ENCODE measurements around the gene PALD1. TPM values are rescaled to one million over a fixed set of nuclear protein-coding genes. Genes with fewer than 3 reads are reported as not detected.

Gene PALD1
- polyA plus RNA-seq, 2 of the 4 experiments (the other 2 are of a cell fraction), result 3.6 to 5.5 TPM

DNA sequence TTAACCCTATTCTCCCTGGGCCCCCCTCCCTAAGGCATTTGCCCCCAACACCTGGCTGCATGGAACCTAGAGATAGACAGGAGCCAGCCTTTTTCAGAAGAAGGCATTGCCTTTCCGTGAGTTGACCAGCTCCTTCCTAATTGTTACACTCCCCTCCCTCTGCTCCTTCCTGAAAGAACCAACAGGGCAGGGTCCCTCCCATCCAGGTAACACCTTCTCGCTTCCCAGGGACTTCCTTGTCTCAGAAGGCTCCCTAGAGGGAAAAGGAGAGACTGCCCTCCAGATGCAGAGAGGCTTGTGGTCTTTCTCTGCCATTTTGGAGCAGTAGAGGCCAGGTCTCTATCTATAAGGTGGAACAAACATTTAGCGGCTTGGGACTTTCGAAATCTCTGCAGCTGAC, 31.9 kb downstream of the PALD1 start:
- DNase-seq (ENCODE audit: low read depth in 1 of 2, low spot score in 1 of 2) (no peak), FAIRE-seq (no peak), ATAC-seq (no peak)
- TF ChIP-seq ZSCAN20 (CRISPR knock-in tag; IDR thresholded peaks at IDR 0.05) (no peak), NR3C1 (IDR thresholded peaks at IDR 0.05) (no peak)
- Histone ChIP-seq H3K27ac (no peak overlapping the region), H3K4me2 (no peak overlapping the region), H3K9me3 (no peaks in the 10 kb centered on the region), H3K4me3 (no peak overlapping the region), H3K4me1 (no peaks in the 10 kb centered on the region)
- ChIA-PET CTCF (interaction anchor here (0.6 to 2.4 kb wide), 2 partner anchors 39 to 246 kb away, joined by 3 to 6 read pairs; no protein-coding TSS in a partner anchor), POLR2A (no interaction called here)
- WGBS (ENCODE audit: missing lambda C conversion rate), result 91% methylated on average over 4 of the region's 4 CpGs

GRCh38 chr10:70510904-70511303, 32.3 kb downstream of the PALD1 start:
- FAIRE-seq, result no peak
- no peak overlapping the region for H3K27ac ChIP-seq
- H3K4me1 ChIP-seq, result no peaks in the 10 kb centered on the region
- H3K4me3 ChIP-seq, result no peak overlapping the region
- no peak for DNase-seq (ENCODE audit: low read depth in 1 of 2, low spot score in 1 of 2)
- ChIA-PET CTCF (interaction anchor here (0.6 to 2.4 kb wide), 3 partner anchors 30 to 246 kb away, joined by 3 to 6 read pairs (median 3); no protein-coding TSS in a partner anchor), POLR2A (no interaction called here)
- WGBS (ENCODE audit: missing lambda C conversion rate), result 84% methylated on average over 6 of the region's 6 CpGs
- ATAC-seq, result no peak
- no peaks in the 10 kb centered on the region for H3K9me3 ChIP-seq
- H3K4me2 ChIP-seq, result no peak overlapping the region
- TF ChIP-seq TP53 (CRISPR knock-in tag; IDR thresholded peaks at IDR 0.05), result no peak
- TF ChIP-seq FOXS1 (CRISPR knock-in tag; IDR thresholded peaks at IDR 0.05), result no peak
- no peak for TF ChIP-seq CBX8 (IDR thresholded peaks at IDR 0.05)
- TF ChIP-seq, protein P1, sequence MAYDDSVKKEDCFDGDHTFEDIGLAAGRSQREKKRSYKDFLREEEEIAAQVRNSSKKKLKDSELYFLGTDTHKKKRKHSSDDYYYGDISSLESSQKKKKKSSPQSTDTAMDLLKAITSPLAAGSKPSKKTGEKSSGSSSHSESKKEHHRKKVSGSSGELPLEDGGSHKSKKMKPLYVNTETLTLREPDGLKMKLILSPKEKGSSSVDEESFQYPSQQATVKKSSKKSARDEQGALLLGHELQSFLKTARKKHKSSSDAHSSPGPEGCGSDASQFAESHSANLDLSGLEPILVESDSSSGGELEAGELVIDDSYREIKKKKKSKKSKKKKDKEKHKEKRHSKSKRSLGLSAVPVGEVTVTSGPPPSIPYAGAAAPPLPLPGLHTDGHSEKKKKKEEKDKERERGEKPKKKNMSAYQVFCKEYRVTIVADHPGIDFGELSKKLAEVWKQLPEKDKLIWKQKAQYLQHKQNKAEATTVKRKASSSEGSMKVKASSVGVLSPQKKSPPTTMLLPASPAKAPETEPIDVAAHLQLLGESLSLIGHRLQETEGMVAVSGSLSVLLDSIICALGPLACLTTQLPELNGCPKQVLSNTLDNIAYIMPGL (CRISPR knock-in tag; IDR thresholded peaks at IDR 0.05; ENCODE audit: borderline replicate concordance), result no peak
- TF ChIP-seq, protein P2, sequence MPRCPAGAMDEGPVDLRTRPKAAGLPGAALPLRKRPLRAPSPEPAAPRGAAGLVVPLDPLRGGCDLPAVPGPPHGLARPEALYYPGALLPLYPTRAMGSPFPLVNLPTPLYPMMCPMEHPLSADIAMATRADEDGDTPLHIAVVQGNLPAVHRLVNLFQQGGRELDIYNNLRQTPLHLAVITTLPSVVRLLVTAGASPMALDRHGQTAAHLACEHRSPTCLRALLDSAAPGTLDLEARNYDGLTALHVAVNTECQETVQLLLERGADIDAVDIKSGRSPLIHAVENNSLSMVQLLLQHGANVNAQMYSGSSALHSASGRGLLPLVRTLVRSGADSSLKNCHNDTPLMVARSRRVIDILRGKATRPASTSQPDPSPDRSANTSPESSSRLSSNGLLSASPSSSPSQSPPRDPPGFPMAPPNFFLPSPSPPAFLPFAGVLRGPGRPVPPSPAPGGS (IDR thresholded peaks at IDR 0.05), result no peak
- no peak for TF ChIP-seq EHMT2 (IDR thresholded peaks at IDR 0.05; ENCODE audit: low read depth)
- TF ChIP-seq ZFP36 (IDR thresholded peaks at IDR 0.05; ENCODE audit: borderline replicate concordance, partially characterized antibody), result no peak
- TF ChIP-seq HOXB13 (CRISPR knock-in tag; IDR thresholded peaks at IDR 0.05; ENCODE audit: low read depth), result no peak
- no peak for TF ChIP-seq MAZ (IDR thresholded peaks at IDR 0.05; ENCODE audit: borderline replicate concordance, low read depth, low read length)
- no peak for TF ChIP-seq HOXB5 (CRISPR knock-in tag; IDR thresholded peaks at IDR 0.05)
- TF ChIP-seq POLR2AphosphoS2 (conservative IDR thresholded peaks at IDR 0.05; ENCODE audit: low read length), result no peak
- TF ChIP-seq BHLHE40 (IDR thresholded peaks at IDR 0.05; ENCODE audit: low read depth, low read length), result no peak
- no peak for TF ChIP-seq ZNF302 (CRISPR knock-in tag; IDR thresholded peaks at IDR 0.05)
- no peak for TF ChIP-seq ESRRA (IDR thresholded peaks at IDR 0.05; ENCODE audit: borderline replicate concordance, low read length)
- TF ChIP-seq HDAC2 (IDR thresholded peaks at IDR 0.05), result no peak
- no peak for TF ChIP-seq PHF8 (IDR thresholded peaks at IDR 0.05; ENCODE audit: borderline replicate concordance, low read depth)
- no peak for TF ChIP-seq CEBPB (IDR thresholded peaks at IDR 0.05)
- no peak for TF ChIP-seq EHF (CRISPR knock-in tag; IDR thresholded peaks at IDR 0.05)
- no peak for TF ChIP-seq RNF2 (IDR thresholded peaks at IDR 0.05; ENCODE audit: borderline replicate concordance, low read depth)
- no peak for TF ChIP-seq HOXA7 (CRISPR knock-in tag; IDR thresholded peaks at IDR 0.05)

DNA sequence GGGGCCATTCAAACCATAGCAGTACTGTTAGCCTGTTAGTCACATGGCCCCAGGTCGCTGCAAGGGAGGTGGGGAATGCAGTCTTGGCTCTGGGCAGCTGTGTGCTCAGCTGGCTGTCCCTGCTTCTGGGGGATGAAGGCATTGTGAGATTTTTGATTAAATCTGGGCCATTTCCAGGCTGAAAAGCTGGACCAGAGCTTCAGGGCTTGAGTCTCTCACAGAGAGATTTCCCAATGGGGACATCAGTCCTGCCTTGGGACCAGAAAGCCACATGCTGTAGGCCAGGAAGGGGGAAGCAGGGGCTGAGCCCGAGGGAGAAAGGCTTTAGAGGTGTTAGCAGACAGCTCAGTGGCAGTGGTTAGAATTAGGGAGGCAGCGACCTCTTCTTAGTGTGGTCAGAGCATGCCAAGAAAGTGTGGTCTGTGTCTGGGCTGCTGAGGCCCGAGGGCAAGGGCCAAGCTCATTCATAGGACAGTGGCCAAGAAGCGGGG, 33.6 kb downstream of the PALD1 start:
- no peak for ATAC-seq

More for the DNA sequence above, 33.6 kb downstream of the PALD1 start:
- CTCF ChIA-PET, result interaction anchor here (1.2 to 1.4 kb wide), 2 partner anchors 29 to 38 kb away, joined by 3 read pairs; no protein-coding TSS in a partner anchor
- Histone ChIP-seq H3K4me3 (no peak overlapping the region), H3K4me1 (no peaks in the 10 kb centered on the region), H3K4me2 (no peak overlapping the region), H3K9me3 (no peaks in the 10 kb centered on the region), H3K27ac (no peak overlapping the region)
- 85% methylated on average over 5 of the region's 5 CpGs for WGBS (ENCODE audit: missing lambda C conversion rate)
- TF ChIP-seq JUN (IDR thresholded peaks at IDR 0.05) (no peak), ATOH8 (CRISPR knock-in tag; IDR thresholded peaks at IDR 0.05; ENCODE audit: low read depth) (no peak), MAX (IDR thresholded peaks at IDR 0.05) (no peak), MYC (IDR thresholded peaks at IDR 0.05; ENCODE audit: borderline replicate concordance, low read length) (no peak), CHD4 (IDR thresholded peaks at IDR 0.05; ENCODE audit: borderline replicate concordance) (no peak), RCOR1 (IDR thresholded peaks at IDR 0.05; ENCODE audit: low read depth, low read length) (no peak), SMC3 (IDR thresholded peaks at IDR 0.05) (no peak), ZSCAN20 (CRISPR knock-in tag; IDR thresholded peaks at IDR 0.05) (no peak), SREBF2 (IDR thresholded peaks at IDR 0.05) (no peak), HEYL (CRISPR knock-in tag; IDR thresholded peaks at IDR 0.05) (no peak), RAD21 (conservative IDR thresholded peaks at IDR 0.05 in 1 of 2, IDR thresholded peaks at IDR 0.05 in 1 of 2) (no peak)
- DNase-seq (ENCODE audit: low read depth in 1 of 2, low spot score in 1 of 2) (no peak), FAIRE-seq (no peak)
- POLR2A ChIA-PET, result no interaction called here

All from A549 (cell line).